ENCODE results near the gene XRN1.
"Not testable (repeated sequence)": the region's sequence is repeated elsewhere in the genome, so short reads cannot be mapped to it uniquely, and the experiment has no call there.

XRN1 gene

GRCh38 chr3:142348460-142348859 is 99.4 kb downstream of the XRN1 start:
- no peak for DNase-seq (ENCODE audit: insufficient read length, low spot score)
- no peak for FAIRE-seq
- TF ChIP-seq TAF1 (IDR thresholded peaks at IDR 0.05; ENCODE audit: low read depth, low read length) (no peak), SPI1 (IDR thresholded peaks at IDR 0.05; ENCODE audit: low read depth, low read length) (no peak), POLR2AphosphoS5 (IDR thresholded peaks at IDR 0.05; ENCODE audit: low read depth, low read length) (no peak), PAX5 (IDR thresholded peaks at IDR 0.05; ENCODE audit: insufficient read depth, low read length, severe bottlenecking) (no peak), POLR2A (IDR thresholded peaks at IDR 0.05; ENCODE audit: low read depth, low read length) (no peak), POU2F2 (IDR thresholded peaks at IDR 0.05; ENCODE audit: low read depth, low read length) (no peak)

DNA sequence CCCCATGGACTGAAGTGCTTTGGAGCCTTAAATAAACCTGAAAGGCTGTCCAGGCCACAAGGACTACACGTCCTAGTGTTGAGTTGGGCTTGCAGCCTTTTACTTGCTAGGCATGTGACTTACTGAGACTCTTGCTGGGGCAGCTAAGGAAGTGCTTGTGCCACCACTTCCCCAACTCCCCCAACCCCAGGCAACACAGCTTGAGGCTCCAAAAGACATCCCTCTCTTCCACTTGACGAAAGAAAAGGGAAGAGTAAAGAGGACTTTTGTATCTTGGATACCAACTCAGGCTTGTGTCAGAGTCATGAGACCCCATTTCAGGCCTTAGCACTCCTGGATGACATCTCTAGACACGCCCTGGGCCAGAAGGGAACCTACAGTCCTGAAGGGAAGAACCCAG is 109.8 kb downstream of the XRN1 start:
- DNase-seq (ENCODE audit: insufficient read length, low spot score) (no peak), FAIRE-seq (no peak)
- no peak for TF ChIP-seq PAX5 (IDR thresholded peaks at IDR 0.05; ENCODE audit: insufficient read depth, low read length, severe bottlenecking)
- no peak for TF ChIP-seq POU2F2 (IDR thresholded peaks at IDR 0.05; ENCODE audit: low read depth, low read length)
- TF ChIP-seq POLR2A (IDR thresholded peaks at IDR 0.05; ENCODE audit: low read depth, low read length): no peak
- no peak for TF ChIP-seq POLR2AphosphoS5 (IDR thresholded peaks at IDR 0.05; ENCODE audit: low read depth, low read length)
- TF ChIP-seq SPI1 (IDR thresholded peaks at IDR 0.05; ENCODE audit: low read depth, low read length): no peak
- TF ChIP-seq TAF1 (IDR thresholded peaks at IDR 0.05; ENCODE audit: low read depth, low read length): no peak

GRCh38 chr3:142332390-142332789 is 115.4 kb downstream of the XRN1 start:
- DNase-seq (ENCODE audit: insufficient read length, low spot score) (no peak), FAIRE-seq (no peak)
- TF ChIP-seq PAX5 (IDR thresholded peaks at IDR 0.05; ENCODE audit: insufficient read depth, low read length, severe bottlenecking) (no peak), POLR2AphosphoS5 (IDR thresholded peaks at IDR 0.05; ENCODE audit: low read depth, low read length) (no peak), POLR2A (IDR thresholded peaks at IDR 0.05; ENCODE audit: low read depth, low read length) (no peak), SPI1 (IDR thresholded peaks at IDR 0.05; ENCODE audit: low read depth, low read length) (no peak), TAF1 (IDR thresholded peaks at IDR 0.05; ENCODE audit: low read depth, low read length) (no peak), POU2F2 (IDR thresholded peaks at IDR 0.05; ENCODE audit: low read depth, low read length) (no peak)

GRCh38 chr3:142324275-142324953 is 123.4 kb downstream of the XRN1 start:
- FAIRE-seq; DNase-seq (ENCODE audit: insufficient read length, low spot score): not testable (repeated sequence)

GRCh38 chr3:142319912-142320311 is 127.9 kb downstream of the XRN1 start:
- no peak for FAIRE-seq

DNA sequence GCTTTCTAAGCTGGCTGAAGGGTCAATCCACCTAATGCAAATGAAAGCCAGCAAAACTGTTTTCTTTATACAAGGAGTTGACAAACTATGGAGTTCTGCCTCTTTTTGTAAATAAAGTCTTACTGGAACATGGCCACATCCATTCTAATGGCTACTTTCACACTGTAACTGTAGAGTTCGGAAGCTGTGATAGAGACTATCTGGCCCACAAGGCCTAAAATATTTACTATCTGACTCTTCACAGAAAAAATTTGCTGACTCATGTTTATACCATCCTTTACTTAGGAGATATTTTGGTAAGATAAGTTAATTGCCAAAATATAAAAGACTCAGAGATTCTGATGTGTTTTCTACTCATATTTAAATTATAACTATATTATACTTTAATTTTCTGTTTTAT is 128.7 kb downstream of the XRN1 start:
- TF ChIP-seq TAF1 (IDR thresholded peaks at IDR 0.05; ENCODE audit: low read depth, low read length) (no peak), PAX5 (IDR thresholded peaks at IDR 0.05; ENCODE audit: insufficient read depth, low read length, severe bottlenecking) (no peak), POLR2A (IDR thresholded peaks at IDR 0.05; ENCODE audit: low read depth, low read length) (no peak), POLR2AphosphoS5 (IDR thresholded peaks at IDR 0.05; ENCODE audit: low read depth, low read length) (no peak), SPI1 (IDR thresholded peaks at IDR 0.05; ENCODE audit: low read depth, low read length) (no peak), POU2F2 (IDR thresholded peaks at IDR 0.05; ENCODE audit: low read depth, low read length) (no peak)
- no peak for FAIRE-seq
- no peak for DNase-seq (ENCODE audit: insufficient read length, low spot score)

More at GRCh38 chr3:142319912-142320311, 127.9 kb downstream of the XRN1 start:
- DNase-seq (ENCODE audit: insufficient read length, low spot score): no peak
- TF ChIP-seq TAF1 (IDR thresholded peaks at IDR 0.05; ENCODE audit: low read depth, low read length) (no peak), POU2F2 (IDR thresholded peaks at IDR 0.05; ENCODE audit: low read depth, low read length) (no peak), PAX5 (IDR thresholded peaks at IDR 0.05; ENCODE audit: insufficient read depth, low read length, severe bottlenecking) (no peak), POLR2AphosphoS5 (IDR thresholded peaks at IDR 0.05; ENCODE audit: low read depth, low read length) (no peak), POLR2A (IDR thresholded peaks at IDR 0.05; ENCODE audit: low read depth, low read length) (no peak), SPI1 (IDR thresholded peaks at IDR 0.05; ENCODE audit: low read depth, low read length) (no peak)

- TF ChIP-seq PAX5 (IDR thresholded peaks at IDR 0.05; ENCODE audit: insufficient read depth, low read length, severe bottlenecking) (no peak), POLR2A (IDR thresholded peaks at IDR 0.05; ENCODE audit: low read depth, low read length) (no peak), TAF1 (IDR thresholded peaks at IDR 0.05; ENCODE audit: low read depth, low read length) (no peak), POLR2AphosphoS5 (IDR thresholded peaks at IDR 0.05; ENCODE audit: low read depth, low read length) (no peak), SPI1 (IDR thresholded peaks at IDR 0.05; ENCODE audit: low read depth, low read length) (no peak), POU2F2 (IDR thresholded peaks at IDR 0.05; ENCODE audit: low read depth, low read length) (no peak)
- no peak for FAIRE-seq
- DNase-seq (ENCODE audit: insufficient read length, low spot score): no peak
Measured at GRCh38 chr3:142318331-142318730, 129.5 kb downstream of the XRN1 start.

DNA sequence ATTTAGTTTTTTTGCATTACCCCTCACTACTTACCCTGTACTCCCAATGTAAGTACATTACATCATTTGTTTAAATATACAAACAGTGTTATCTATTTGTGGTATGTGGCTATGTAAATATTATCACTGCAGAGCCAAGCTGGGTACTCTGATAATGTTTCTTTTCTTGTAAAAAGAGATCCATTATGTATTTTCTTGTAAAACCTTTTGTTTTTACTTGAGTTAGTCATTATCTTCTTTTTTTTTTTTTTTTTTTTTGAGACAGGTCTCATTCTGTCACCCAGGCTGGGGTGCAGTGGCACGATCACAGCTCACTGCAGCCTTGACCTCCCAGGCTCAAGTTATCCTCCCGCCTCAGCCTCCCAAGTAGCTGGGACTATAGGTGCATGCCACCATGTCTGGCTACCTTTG is 131.9 kb downstream of the XRN1 start:
- not testable (repeated sequence) for DNase-seq (ENCODE audit: insufficient read length, low spot score); FAIRE-seq

GRCh38 chr3:142315083-142315482 is 132.8 kb downstream of the XRN1 start:
- DNase-seq (ENCODE audit: insufficient read length, low spot score) (no peak), FAIRE-seq (no peak)
- TF ChIP-seq POLR2AphosphoS5 (IDR thresholded peaks at IDR 0.05; ENCODE audit: low read depth, low read length) (no peak), SPI1 (IDR thresholded peaks at IDR 0.05; ENCODE audit: low read depth, low read length) (no peak), PAX5 (IDR thresholded peaks at IDR 0.05; ENCODE audit: insufficient read depth, low read length, severe bottlenecking) (no peak), POLR2A (IDR thresholded peaks at IDR 0.05; ENCODE audit: low read depth, low read length) (no peak), POU2F2 (IDR thresholded peaks at IDR 0.05; ENCODE audit: low read depth, low read length) (no peak)

- no peak for DNase-seq (ENCODE audit: insufficient read length, low spot score)
- no peak for FAIRE-seq
- TF ChIP-seq POLR2AphosphoS5 (IDR thresholded peaks at IDR 0.05; ENCODE audit: low read depth, low read length) (no peak), POLR2A (IDR thresholded peaks at IDR 0.05; ENCODE audit: low read depth, low read length) (no peak), POU2F2 (IDR thresholded peaks at IDR 0.05; ENCODE audit: low read depth, low read length) (no peak), PAX5 (IDR thresholded peaks at IDR 0.05; ENCODE audit: insufficient read depth, low read length, severe bottlenecking) (no peak), SPI1 (IDR thresholded peaks at IDR 0.05; ENCODE audit: low read depth, low read length) (no peak), TAF1 (IDR thresholded peaks at IDR 0.05; ENCODE audit: low read depth, low read length) (no peak)
Measured at GRCh38 chr3:142310439-142310838, 137.4 kb downstream of the XRN1 start.

GRCh38 chr3:142302847-142303246 is 145.0 kb downstream of the XRN1 start:
- FAIRE-seq; DNase-seq (ENCODE audit: insufficient read length, low spot score): not testable (repeated sequence)

All from GM12891 (cell line).